ENCODE data around the gene TBC1D4.
"Not testable (repeated sequence)": the region's sequence is repeated elsewhere in the genome, so short reads cannot be mapped to it uniquely, and the experiment has no call there.

TBC1D4 gene

DNA sequence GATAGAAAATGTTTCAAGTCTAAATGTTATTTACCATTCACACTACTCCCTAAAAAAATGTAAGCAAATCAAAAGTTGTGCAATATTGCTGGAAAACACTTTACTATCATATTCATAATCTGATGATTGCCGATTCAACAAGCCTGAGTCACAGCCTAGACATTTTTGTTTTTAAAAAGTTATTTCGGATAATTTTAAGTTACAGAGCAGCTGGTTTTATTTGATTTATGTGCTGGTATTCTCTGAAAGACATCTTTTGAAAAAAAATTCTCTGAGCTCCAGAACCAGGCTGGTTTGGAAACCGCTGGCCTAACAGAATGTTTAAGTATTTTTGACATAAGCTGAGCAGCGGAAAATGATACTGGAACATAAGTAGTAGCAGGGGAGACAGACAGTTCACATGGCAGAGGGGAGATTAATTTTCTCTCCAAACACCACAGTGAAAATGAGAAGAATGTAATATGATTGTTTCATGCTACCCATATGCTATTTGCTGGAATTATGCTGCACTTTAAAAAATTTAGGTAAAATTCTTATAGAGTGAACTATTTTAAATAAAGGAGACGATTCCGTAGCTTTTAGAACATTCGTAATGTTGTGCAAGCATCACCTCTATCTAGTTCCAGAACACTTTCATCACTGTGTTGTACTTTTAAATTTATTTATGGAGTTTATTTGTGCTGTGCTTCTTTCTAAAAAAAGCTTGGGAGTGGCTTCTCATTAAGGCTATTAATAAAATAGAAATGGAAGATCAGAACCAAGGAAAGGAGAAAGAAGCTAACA is 36.1 kb downstream of the TBC1D4 start:
- DNase-seq, result no peak

DNA sequence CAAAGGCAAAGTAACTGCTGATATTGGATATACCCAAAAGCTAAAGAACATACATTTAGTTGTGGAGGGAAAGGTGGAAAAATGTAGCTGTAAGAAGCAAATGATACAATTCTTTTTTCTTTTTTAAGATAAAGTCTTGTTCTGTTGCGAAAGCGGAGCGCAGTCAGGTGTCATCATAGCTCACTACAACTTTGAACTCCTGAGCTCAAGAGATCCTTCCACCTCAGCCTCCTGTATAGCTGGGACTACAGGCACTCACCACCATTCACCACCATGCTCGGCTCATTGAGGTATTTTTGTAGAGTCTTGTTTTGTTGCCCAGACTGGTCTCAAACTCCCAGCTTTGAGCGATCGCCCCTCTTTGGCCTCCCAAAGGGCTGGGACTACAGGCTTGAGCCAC is 38.0 kb downstream of the TBC1D4 start:
- no peak for DNase-seq

DNA sequence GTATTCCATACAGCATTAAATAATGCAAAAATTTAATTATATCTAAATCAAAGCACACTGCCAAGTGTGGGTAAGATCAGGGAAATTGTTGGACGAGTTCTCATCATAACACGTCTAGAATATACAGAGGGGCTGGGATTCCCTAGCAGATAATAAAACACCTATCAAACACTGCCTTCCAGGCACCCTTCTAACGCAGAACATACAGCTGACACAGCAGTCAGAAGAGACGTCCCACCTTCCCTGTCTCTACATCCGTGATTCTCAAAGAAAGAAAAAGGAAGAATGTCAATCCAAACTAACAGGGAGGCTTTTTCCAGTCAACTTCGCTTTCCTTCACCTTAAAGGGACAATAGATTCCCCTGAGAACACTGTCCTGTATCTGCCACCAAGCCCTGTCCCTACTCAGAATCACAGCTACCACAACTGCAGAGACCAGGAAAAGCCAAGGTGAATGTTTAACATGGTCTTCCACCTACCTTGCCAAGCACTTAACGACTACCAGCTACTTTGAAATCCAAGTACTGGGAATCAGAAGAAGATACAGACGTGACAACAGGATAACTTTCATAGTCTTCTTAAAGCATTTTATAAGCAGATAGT is 38.5 kb downstream of the TBC1D4 start:
- no peak for DNase-seq

DNA sequence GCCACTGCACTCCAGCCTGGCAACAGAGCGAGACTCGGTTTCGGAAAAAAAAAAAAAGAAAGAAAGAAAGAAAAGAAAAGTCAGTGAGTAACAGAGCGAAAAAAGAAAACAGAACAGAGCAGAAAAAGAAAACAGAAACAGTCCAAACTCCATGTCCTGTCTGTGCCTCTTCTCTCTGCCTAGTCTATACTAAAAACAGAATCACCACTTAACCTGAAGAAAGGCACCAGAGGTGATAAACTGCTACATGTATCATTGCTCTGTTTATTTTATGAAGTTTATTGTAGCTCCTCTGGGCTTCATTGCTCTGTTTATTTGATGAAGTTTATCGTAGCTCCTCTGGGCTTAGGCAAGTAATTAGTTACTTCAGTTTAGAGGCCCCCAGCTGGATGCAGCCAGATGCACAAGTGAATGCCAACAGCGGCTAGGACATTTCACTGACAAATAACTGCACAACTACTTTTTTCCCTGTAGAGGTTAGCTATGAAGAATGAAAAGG is 39.2 kb downstream of the TBC1D4 start:
- DNase-seq, result no peak

DNA sequence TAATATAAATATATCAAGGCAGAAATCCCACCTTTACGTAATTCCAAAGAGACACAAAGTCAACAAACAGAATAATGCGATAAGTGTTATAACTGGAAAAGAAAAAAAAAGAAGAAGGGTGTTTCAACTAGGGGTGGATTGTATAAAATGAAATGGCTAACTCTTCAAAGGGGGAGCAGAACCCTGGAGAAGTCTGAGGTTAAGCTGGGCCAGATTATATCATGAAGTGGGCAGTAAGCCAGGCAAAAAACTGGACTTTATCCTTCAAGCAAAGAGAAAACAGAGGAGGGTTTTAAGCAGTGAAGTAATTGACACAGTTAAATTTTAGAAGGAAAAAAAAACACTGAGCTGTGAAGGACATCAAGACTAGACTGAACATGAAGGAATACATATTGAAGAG is 41.9 kb downstream of the TBC1D4 start:
- DNase-seq, result no peak

DNA sequence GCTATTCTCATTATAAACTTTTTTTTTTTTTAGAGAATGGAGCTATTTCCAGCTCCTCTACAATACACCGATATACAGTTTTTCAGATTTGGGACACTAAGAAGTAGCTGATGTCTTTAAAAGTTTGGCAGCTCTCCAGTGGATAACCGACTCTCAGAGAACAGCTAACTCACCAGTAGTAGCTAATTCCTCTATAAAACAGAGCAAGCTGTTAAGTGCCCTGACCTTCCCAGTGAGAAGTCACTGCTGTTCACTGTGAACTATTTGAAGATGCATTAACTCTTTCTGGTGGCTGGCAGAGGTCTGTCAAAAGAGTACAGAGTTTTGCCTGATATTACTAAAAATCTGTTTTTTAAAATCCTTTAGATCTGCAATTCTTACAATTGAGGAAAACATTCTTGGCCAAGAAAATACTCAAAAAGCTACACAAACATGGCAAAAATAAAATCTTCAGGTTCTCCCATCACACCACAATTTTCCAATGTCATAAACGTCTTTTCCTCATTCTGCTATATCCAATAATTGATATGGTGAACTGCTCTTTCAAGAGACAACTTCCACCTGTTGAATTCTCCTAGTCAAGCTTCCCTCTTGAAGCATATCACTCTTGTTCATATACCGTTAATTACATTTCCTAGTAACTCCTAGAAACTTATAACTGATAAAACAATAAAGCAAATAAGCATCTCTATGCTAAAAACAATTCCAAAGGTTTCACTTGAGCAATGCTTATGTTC is 44.2 kb downstream of the TBC1D4 start:
- no peak for DNase-seq

DNA sequence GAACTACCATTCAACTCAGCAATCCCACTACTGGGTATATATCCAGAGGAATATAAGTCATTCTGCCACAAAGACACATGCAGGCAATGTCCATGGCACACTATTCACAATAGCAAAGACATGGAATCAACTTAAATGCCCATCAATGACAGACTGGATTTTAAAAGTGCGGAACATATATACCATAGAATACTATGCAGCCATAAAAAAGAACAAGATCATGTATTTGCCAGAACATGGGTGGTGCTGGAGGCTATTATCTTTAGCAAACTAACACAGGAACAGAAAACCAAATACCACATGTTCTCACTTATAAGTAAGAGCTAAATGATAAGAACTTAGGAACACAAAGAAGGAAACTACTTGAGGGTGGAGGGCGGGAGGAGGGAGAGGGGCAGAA is 47.8 kb downstream of the TBC1D4 start:
- not testable (repeated sequence) for DNase-seq

DNA sequence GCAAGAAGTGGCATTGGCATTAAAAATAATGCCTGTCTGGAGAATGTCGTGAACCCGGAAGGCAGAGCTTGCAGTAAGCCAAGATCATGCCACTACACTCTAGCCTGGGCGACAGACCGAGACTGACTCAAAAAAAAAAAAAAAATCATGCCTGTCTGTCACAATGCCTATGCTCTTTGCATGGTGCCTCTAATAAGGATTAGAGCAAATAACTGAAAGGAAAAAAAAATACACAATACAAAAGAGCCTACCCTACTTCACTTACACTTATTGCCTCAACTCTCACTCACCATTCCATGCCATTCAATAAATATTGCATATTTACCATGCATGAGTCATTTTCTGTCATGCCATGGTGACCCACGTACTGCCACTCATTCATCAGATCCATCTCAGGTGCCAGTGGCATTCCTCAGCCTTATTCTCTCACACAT is 49.1 kb downstream of the TBC1D4 start:
- no peak for DNase-seq

DNA sequence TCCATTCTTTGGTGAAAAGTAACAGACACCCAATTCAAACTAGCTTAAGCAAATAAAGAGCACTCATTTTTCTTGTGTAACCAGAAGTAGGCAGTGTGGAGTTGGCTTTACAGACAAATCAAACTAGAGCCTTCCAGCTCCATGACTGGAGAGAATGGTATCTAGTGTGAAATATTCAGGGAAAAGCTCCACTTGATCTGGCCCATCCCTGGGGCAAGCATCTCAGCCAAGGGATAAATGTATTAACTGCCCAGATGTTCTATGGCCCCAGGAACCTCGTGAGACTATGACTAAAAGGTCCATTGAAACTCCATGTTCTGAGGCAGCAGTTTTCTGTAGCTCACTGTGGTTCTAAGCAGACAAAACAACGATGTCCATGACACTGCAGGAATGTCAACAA is 49.9 kb downstream of the TBC1D4 start:
- DNase-seq, result no peak

DNA sequence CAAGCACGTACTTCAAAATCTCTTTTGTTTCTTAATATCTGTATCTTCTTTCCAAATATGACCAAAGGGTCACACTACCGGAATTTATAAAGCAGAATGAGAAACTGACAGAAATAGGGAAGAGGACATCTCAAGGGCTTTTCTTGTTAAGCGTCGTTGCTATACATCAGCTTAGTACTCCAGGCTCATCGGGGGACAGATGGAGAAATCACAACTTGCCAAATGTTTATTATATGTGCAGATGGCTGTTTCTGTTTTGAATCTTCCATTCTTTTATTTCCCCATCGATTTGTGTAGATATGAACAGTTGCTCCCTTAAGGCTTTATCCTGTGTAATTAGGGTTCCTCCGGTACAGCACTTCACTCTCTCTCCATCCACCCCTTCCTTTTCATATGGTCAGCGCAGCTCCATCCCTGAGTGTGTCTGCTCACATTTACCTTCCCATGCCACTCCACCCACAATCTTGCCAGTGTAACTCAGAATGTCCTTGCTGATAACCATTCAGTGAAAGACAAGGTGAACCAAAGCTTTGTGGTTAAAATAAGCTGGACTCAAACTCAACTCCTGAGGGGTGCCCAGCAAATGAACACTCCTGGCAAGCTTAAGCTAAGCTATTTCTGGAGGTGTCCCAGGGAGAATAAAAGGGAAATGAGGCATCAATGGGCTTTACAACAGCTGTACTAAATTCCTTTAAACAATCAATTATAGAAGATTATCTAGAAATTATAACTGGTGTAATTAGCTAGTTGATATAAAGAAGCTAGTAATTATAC is 51.3 kb downstream of the TBC1D4 start:
- no peak for DNase-seq

DNA sequence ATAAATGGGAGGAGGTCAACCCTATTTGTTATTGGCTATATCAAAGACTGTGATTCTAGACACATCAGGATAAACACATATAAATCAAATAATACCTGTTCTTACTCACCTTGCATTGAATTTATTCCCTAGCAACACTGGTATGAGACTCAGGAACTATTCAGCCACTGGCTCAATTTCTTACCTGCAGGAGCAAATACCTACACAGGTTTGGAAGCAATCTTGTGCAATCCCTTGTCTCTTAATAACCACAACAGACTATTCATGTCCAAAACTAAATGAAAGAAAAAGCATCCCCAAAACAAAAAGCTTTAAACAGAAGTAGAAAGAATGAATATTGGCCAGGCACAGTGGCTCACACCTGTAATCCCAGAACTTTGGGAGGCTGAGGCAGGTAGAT is 55.5 kb downstream of the TBC1D4 start:
- no peak for DNase-seq

DNA sequence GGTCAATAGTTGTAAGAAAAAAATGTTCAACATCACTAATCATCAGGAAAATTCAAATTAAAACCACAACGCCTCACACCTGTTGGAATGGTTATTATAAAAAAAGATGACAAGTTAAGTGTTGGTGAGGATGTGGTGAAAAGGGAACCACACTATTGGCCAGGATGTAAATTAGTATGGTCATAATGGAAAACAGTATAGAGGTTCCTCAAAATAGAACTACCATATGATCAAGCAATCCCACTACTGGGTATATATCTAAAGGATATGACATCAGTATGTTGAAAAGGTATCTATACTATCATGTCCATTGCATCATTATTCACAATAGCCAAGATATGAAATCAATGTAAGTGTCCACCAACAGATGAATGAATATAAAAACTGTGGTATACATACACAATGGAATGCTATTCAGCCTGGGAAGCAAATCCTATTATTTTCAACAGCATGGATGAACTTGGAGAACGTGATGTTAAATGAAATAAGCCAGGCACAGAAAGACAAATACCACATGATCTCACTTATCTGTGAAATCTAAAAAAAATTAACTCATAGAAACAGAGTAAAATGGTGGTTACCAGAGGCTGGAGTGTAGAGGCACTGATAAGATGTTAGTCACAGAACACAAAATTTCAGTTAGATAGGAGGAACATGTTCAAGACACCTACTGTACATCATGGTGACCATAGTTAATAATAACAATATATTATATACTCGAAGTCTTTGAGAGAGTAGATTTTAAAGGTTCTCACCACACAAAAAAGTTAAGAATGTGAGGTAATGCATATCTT is 56.6 kb downstream of the TBC1D4 start:
- no peak for DNase-seq

DNA sequence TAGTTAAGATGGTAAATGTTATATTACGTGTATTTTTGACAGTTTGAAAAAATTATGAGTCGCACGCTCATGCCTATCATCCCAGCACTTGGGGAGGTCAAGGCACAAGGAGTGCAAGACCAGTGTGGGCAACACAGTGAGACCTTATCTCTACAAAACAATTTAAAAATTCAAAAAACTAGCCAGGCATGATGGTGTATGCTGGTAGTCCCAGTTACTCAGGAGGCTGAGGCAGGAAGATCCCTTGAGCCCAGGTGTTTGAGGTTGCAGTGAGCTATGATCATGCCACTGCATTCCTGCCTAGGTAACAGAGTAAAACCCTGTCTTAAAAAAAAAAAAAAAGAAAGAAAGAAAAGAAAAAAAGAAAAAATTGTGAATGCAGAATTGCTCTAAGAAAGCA is 58.0 kb downstream of the TBC1D4 start:
- DNase-seq, result no peak

DNA sequence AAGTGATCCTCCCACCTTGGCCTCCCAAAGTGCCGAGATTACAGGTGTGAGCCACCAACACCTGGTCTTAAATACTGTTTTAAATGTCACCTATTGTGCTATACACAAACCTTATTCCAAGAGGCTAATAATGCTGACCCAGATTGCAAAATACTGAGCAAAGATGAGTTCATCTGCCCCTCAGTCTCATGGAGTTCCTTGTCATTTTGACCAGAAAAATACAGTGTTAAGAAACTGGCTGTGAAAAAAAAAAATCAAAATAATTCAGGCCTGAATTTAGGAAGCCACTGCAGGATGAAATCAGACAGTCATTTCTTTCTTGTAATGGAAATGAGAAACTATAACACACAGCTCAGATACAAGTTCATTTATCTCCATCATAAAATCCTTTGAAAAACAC is 59.9 kb downstream of the TBC1D4 start:
- no peak for DNase-seq

DNA sequence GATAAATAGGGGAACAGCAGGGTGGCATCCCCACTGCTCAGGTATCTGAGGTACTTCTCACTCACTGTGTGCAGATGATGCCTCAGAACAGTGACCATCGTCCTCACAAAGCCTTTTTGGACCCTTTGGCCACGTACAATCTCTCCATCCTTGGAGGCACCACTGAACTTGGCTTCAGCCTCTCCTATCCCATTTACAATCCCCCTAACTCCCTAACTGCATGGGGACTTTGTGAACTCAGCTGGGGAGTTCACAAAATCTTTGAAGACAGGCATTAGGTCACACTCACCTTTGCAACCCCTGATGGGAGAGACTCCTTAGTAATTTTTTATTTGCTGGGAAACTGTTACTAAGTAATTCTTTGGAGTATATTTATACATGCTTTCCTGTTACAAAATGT is 60.8 kb downstream of the TBC1D4 start:
- no peak for DNase-seq

DNA sequence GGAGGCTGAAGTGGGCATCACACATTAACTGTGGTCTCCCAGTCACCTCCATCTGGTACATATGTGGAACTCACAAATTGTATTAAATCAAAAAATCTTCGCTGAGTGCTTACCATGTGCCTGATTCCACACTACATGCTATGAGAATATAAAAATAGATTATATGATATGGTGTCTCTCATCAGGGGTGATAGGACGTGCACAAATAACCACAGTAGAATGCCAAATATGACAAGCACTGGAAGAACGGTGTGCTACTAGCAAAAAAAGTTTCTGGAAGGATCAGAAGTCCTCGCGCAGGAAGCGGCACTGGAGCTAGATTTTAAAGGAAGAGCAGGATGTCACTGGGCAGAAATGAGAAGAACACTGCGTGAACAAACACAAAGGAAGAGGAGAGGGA is 62.3 kb downstream of the TBC1D4 start:
- no peak for DNase-seq

DNA sequence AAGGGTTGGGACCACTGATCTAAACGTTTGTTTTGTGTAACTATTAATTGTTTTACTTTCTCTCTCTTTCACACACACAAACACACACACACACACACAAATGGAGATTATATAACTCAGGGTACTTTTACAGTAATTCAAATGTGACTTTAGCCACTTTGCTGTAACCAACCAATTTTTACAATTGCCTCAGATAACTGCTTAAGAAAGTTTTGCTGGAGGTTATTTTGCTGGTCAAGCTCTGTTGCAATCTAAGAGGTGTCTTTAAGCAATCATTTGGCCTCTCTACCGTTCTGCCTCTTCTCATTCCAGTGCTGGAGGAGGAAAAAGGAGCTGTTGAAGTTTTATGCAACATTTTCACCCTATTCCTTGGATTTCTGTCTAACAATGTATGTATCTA is 63.0 kb downstream of the TBC1D4 start:
- DNase-seq, result no peak

DNA sequence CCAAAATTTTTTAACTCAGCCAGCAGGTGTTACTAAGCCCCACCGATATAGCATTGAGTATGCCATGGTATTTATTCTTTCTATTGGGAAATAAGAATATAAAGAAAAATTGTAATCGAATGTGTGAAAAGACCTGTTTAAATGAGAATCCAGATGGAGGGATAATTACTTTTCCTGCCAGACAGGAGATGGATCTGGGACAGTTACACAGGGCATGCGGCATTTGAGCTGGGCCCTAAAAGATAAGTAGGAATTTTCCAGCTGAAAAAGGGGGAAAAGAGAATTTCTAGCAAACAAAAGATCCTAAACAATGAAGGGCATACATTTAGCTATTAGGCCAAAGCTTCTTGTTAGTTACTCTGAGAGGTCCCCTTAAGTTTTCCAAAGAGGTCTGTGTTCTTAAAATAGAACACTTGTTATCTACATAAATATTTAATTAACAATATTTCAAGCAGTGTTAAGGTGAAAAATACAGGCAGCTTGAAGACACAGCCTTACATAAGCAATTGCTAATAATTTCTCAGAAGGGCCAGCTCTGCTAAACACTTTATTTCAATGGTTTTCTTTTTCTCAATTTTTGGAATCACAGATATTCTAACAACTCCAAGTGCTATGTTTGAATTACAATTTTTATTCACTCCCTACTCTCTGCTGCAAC is 63.7 kb downstream of the TBC1D4 start:
- DNase-seq, result no peak

DNA sequence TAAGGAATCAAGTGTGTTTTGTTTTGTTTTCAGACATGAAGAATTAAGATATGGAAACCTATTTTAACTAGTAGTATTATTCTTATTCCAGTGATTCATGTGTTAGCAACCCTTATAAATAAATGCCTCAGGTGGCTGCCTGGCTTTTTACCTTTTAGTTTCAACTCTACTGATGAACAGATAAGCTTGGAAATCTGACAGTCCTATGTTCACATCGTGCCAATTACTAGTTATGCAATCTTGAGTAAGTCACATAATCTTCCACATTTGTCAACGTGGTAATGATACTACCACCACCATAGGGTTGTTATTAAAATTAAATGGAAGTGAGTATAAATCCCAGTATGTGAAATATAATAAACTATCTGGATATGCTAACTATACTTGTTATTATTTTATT is 64.3 kb downstream of the TBC1D4 start:
- DNase-seq, result no peak

DNA sequence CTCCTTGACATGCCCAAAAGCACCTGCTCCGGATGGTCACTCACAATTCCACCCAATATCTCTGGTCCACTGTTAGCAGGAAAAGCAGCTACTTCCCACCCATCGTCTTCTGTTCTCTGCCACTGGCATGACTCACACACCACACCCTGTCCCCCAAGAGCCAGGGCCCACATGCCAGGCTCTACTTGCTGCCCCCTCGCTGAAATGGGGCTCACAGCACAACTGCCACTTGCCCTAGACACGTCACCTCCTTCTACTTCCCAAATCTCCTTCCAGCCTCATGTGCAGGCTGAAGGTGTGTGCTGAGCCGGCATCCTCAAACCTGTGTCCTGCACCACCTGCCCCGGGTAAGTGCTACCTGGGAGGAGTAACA is 65.0 kb downstream of the TBC1D4 start:
- DNase-seq, result no peak

DNA sequence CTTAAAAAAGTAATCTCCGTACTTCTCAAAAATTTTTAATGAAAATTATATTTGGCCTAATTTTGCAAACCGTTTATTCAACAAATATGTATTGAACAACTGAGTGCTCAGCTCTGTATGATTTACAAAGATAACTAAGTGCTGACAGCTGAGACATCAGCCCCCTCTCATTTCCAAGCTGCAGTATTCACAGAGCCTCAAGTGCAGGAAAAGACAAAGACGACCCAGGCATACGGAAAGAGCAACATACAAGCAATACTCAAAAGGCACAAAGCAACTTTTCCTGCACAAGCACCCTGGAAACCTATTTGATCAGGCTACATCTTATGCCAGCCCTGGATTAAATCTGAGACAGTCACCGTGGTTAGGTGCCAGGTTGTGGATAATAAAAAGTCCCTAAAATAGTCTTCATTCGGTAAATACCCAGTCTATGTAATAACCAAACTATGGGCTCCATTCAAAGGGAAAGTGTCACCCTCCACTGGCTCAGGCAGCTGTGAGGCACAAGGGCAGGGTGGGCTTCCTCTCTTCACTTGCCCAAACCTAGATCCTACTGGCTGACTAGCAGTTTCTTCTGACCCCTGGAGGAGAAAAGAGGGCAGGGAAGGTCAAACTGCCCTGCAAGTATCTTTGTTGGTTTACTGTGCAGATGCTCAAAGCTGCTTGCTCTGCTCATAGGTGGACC is 65.5 kb downstream of the TBC1D4 start:
- no peak for DNase-seq

All from CD4-positive, alpha-beta T cell treated with Interleukin-4 for 4 hours (primary cell).